DMS53 treated with DMSO at 0.1 percent for 48 hours (cell line): ENCODE data around the gene SLC44A4.
"Not testable (repeated sequence)": the region's sequence is repeated elsewhere in the genome, so short reads cannot be mapped to it uniquely, and the experiment has no call there.

Experiments
- DNase-seq: peaks from one replicate; lab custom pipeline; 2025; ENCODE audit not compliant: unreplicated experiment; lab: John Stamatoyannopoulos, UW

SLC44A4 gene

GRCh38 chr6:31861150-31861549 lies 17.6 kb downstream of the SLC44A4 start:
- DNase-seq = no peak

- DNase-seq = no peak
Observed at GRCh38 chr6:31860349-31860748, 18.4 kb downstream of the SLC44A4 start.

- DNase-seq = no peak
Observed at GRCh38 chr6:31859923-31860322, 18.9 kb downstream of the SLC44A4 start.

GRCh38 chr6:31858707-31859106 lies 20.1 kb downstream of the SLC44A4 start:
- no peak for DNase-seq

GRCh38 chr6:31857774-31858173 lies 21.0 kb downstream of the SLC44A4 start:
- not testable (repeated sequence) for DNase-seq

- not testable (repeated sequence) for DNase-seq
Observed at GRCh38 chr6:31851980-31852718, 26.6 kb downstream of the SLC44A4 start.

GRCh38 chr6:31851485-31851832 lies 27.3 kb downstream of the SLC44A4 start:
- DNase-seq = no peak

- DNase-seq = no peak
Observed at GRCh38 chr6:31850765-31851484, 27.9 kb downstream of the SLC44A4 start.

GRCh38 chr6:31847276-31847978 lies 31.4 kb downstream of the SLC44A4 start:
- no peak for DNase-seq

GRCh38 chr6:31844507-31844906 lies 34.3 kb downstream of the SLC44A4 start:
- no peak for DNase-seq

- no peak for DNase-seq
Observed at GRCh38 chr6:31842053-31842452, 36.7 kb downstream of the SLC44A4 start.

- DNase-seq = not testable (repeated sequence)
Observed at GRCh38 chr6:31839779-31840126, 39.0 kb downstream of the SLC44A4 start.

GRCh38 chr6:31838968-31839367 lies 39.8 kb downstream of the SLC44A4 start:
- DNase-seq = no peak

GRCh38 chr6:31838114-31838553 lies 40.7 kb downstream of the SLC44A4 start:
- not testable (repeated sequence) for DNase-seq

GRCh38 chr6:31837369-31838113 lies 41.3 kb downstream of the SLC44A4 start:
- DNase-seq = no peak

- no peak for DNase-seq
Observed at GRCh38 chr6:31836474-31837368, 42.1 kb downstream of the SLC44A4 start.

- DNase-seq = peak; percentile 23
Observed at GRCh38 chr6:31836047-31836473, 42.7 kb downstream of the SLC44A4 start.

GRCh38 chr6:31834367-31835250 lies 44.2 kb downstream of the SLC44A4 start:
- DNase-seq = peak; percentile 88
